Liver (tissue), 9 donors: ENCODE data around the gene DHCR7. TPM values are rescaled to one million over a fixed set of nuclear protein-coding genes. Genes with fewer than 3 reads are reported as not detected.

Source experiments
- DNase-seq: peaks from one replicate; pipeline ENCODE4 v3.0.0-alpha.2; 2017; ENCODE audit warnings: low spot score
- H3K27ac ChIP-seq, 2 donors: one replicate each; pipeline ENCODE4 v1.7.0; 2013; ENCODE audit warnings: inconsistent platforms in 2 of 2, low read length in 2 of 2, control low read depth in 1 of 2, low read depth in 1 of 2, mild to moderate bottlenecking in 1 of 2
- H3K27me3 ChIP-seq, 4 donors: one replicate each; pipeline versions ENCODE4 v1.6.1 to v1.7.0; 2013; ENCODE audit warnings: low read length in 3 of 4, inconsistent platforms in 1 of 4, mild to moderate bottlenecking in 1 of 4, moderate library complexity in 1 of 4; ENCODE audit not compliant: control insufficient read depth in 4 of 4, insufficient read depth in 4 of 4
- H3K36me3 ChIP-seq, 4 donors: one replicate each; pipeline versions ENCODE4 v1.6.1 to v1.7.0; 2013; ENCODE audit warnings: low read length in 3 of 4, mild to moderate bottlenecking in 3 of 4, low read depth in 1 of 4, moderate library complexity in 1 of 4; ENCODE audit not compliant: control insufficient read depth in 4 of 4, insufficient read depth in 3 of 4
- H3K4me1 ChIP-seq, 4 donors: one replicate each; pipeline versions ENCODE4 v1.6.1 to v1.7.0; 2013; ENCODE audit warnings: low read length in 3 of 4, mild to moderate bottlenecking in 3 of 4, moderate library complexity in 1 of 4; ENCODE audit not compliant: control insufficient read depth in 4 of 4, insufficient read depth in 4 of 4
- H3K4me3 ChIP-seq, 3 donors: one replicate each; pipeline versions ENCODE4 v1.6.1 to v1.7.0; 2013; ENCODE audit warnings: low read length in 3 of 3, control low read depth in 1 of 3, low read depth in 1 of 3, mild to moderate bottlenecking in 1 of 3
- H3K9ac ChIP-seq, 2 donors: one replicate each; pipeline ENCODE4 v1.7.0; 2013; ENCODE audit warnings: low read length in 2 of 2, mild to moderate bottlenecking in 2 of 2, moderate library complexity in 2 of 2, control low read depth in 1 of 2, low read depth in 1 of 2
- H3K9me3 ChIP-seq, 4 donors: one replicate each; pipeline versions ENCODE4 v1.6.1 to v1.7.0; 2013; ENCODE audit warnings: low read length in 3 of 4; ENCODE audit not compliant: control insufficient read depth in 4 of 4
- EGR1 ChIP-seq, 2 donors: IDR thresholded peaks; 2 replicates each; pipeline ENCODE4 v1.6.1; 2016 to 2018; ENCODE audit warnings: antibody characterized with exemption in 2 of 2, low read depth in 2 of 2
- FOXA2 ChIP-seq: IDR thresholded peaks from 2 replicates; pipeline ENCODE4 v1.6.1; 2016; ENCODE audit warnings: antibody characterized with exemption
- GABPA ChIP-seq, 2 donors: IDR thresholded peaks in 1 of 2; conservative IDR thresholded peaks in 1 of 2; 2 replicates each; pipeline ENCODE4 v1.6.1; 2016; ENCODE audit warnings: antibody characterized with exemption in 2 of 2, mild to moderate bottlenecking in 1 of 2, moderate library complexity in 1 of 2
- HNF4A ChIP-seq, 2 donors: conservative IDR thresholded peaks; 2 replicates each; pipeline ENCODE4 v1.6.1; 2016; ENCODE audit warnings: antibody characterized with exemption in 2 of 2, mild to moderate bottlenecking in 2 of 2
- HNF4G ChIP-seq: IDR thresholded peaks from 2 replicates; pipeline ENCODE4 v1.6.1; 2016; ENCODE audit warnings: antibody characterized with exemption
- JUND ChIP-seq, 2 donors: IDR thresholded peaks; 2 replicates each; pipeline ENCODE4 v1.6.1; 2016; ENCODE audit warnings: antibody characterized with exemption in 2 of 2
- NR2F2 ChIP-seq: IDR thresholded peaks from 2 replicates; pipeline ENCODE4 v1.6.1; 2016; ENCODE audit warnings: antibody characterized with exemption
- RAD21 ChIP-seq, 2 donors: IDR thresholded peaks; 2 replicates each; pipeline ENCODE4 v1.6.1; 2016; ENCODE audit warnings: antibody characterized with exemption in 2 of 2, mild to moderate bottlenecking in 2 of 2
- RXRA ChIP-seq, 2 donors: IDR thresholded peaks; 2 replicates each; pipeline ENCODE4 v1.6.1; 2017 to 2018; ENCODE audit warnings: antibody characterized with exemption in 2 of 2, mild to moderate bottlenecking in 1 of 2
- SP1 ChIP-seq: IDR thresholded peaks from 2 replicates; pipeline ENCODE4 v1.6.1; 2018; ENCODE audit warnings: antibody characterized with exemption, mild to moderate bottlenecking
- TAF1 ChIP-seq: conservative IDR thresholded peaks from 2 replicates; pipeline ENCODE4 v1.6.1; 2016; ENCODE audit warnings: antibody characterized with exemption, mild to moderate bottlenecking
- YY1 ChIP-seq: IDR thresholded peaks from 2 replicates; pipeline ENCODE4 v1.6.1; 2016; ENCODE audit warnings: antibody characterized with exemption, mild to moderate bottlenecking
- WGBS: extraction: QIAGEN DNeasy Blood & Tissue Kit; methylation state at CpG from one replicate; pipeline ENCODE4 v1.1.7; 2013; 5-methylcytosine and 5-hydroxymethylcytosine counted together
- polyA plus RNA-seq, 2 donors: library from polyadenylated mRNA; stranded (reverse) in 1 of 2; unstranded in 1 of 2; fragments of 200-250 nt in 1 of 2; fragments of >200 nt in 1 of 2; fragmentation: Nextera tagmentation in 1 of 2; extraction: Ambion mirVana in 1 of 2; gene quantifications; one replicate each; pipeline versions ENCODE4 v1.2.1 to v1.2.3, GENCODE V29; 2013 to 2015
- total RNA-seq, 2 donors: library from RNA; depleted of rRNA; stranded (reverse); fragments of >200 nt; gene quantifications; one replicate each; pipeline ENCODE4 v1.2.3, GENCODE V29; 2014
- TF ChIP-seq, protein P1 (sequence below): IDR thresholded peaks from 2 replicates; pipeline ENCODE4 v1.6.1; 2016; ENCODE audit warnings: antibody characterized with exemption, mild to moderate bottlenecking
- TF ChIP-seq, protein P2 (sequence below): IDR thresholded peaks from 2 replicates; pipeline ENCODE4 v1.6.1; 2016; ENCODE audit warnings: antibody characterized with exemption
- TF ChIP-seq, protein P3 (sequence below): IDR thresholded peaks from 2 replicates; pipeline ENCODE4 v1.6.1; 2016; ENCODE audit warnings: antibody characterized with exemption
- TF ChIP-seq, protein P4 (sequence below): IDR thresholded peaks from 2 replicates; pipeline ENCODE4 v1.6.1; 2016; ENCODE audit warnings: antibody characterized with exemption
- donor health status: healthy.
- donor health status: healthy.
- donor health status: healthy.
- donor health status: healthy.
- donor health status: healthy.

The DHCR7 gene
- total and polyA plus RNA-seq, 4 donors: 56.9 to 224 (median 172) TPM

DNA sequence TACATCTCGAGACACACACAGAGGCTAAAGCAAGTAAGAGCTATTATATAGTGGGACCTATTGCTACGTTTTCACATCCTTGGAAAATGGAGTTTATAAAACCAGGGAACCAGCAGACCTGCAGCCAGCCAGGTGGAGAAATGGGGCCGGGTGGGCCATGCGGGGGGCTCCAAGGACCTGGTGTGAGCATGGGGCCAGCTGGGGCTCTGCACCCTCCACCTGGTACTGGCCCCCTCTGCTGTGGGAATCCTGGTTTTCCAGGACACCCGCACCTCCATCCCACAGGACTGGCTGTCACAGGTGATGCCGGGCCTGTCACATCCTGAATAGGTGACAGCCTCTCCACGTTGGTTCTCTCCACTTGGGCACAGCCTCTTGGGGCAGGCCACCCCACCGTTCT, 11.3 kb downstream of the DHCR7 start:
- TF ChIP-seq HNF4G (no peak), TAF1 (no peak), NR2F2 (no peak), HNF4A (conservative IDR thresholded peaks at IDR 0.05) (no peak), JUND (IDR thresholded peaks at IDR 0.05) (no peak), GABPA (IDR thresholded peaks at IDR 0.05 in 1 of 2, conservative IDR thresholded peaks at IDR 0.05 in 1 of 2) (no peak), RAD21 (IDR thresholded peaks at IDR 0.05) (no peak), EGR1 (IDR thresholded peaks at IDR 0.05; ENCODE audit: low read depth in 2 of 2) (no peak), YY1 (no peak), RXRA (IDR thresholded peaks at IDR 0.05) (no peak), FOXA2 (no peak), SP1 (no peak)
- TF ChIP-seq, protein P1, sequence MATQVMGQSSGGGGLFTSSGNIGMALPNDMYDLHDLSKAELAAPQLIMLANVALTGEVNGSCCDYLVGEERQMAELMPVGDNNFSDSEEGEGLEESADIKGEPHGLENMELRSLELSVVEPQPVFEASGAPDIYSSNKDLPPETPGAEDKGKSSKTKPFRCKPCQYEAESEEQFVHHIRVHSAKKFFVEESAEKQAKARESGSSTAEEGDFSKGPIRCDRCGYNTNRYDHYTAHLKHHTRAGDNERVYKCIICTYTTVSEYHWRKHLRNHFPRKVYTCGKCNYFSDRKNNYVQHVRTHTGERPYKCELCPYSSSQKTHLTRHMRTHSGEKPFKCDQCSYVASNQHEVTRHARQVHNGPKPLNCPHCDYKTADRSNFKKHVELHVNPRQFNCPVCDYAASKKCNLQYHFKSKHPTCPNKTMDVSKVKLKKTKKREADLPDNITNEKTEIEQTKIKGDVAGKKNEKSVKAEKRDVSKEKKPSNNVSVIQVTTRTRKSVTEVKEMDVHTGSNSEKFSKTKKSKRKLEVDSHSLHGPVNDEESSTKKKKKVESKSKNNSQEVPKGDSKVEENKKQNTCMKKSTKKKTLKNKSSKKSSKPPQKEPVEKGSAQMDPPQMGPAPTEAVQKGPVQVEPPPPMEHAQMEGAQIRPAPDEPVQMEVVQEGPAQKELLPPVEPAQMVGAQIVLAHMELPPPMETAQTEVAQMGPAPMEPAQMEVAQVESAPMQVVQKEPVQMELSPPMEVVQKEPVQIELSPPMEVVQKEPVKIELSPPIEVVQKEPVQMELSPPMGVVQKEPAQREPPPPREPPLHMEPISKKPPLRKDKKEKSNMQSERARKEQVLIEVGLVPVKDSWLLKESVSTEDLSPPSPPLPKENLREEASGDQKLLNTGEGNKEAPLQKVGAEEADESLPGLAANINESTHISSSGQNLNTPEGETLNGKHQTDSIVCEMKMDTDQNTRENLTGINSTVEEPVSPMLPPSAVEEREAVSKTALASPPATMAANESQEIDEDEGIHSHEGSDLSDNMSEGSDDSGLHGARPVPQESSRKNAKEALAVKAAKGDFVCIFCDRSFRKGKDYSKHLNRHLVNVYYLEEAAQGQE: no peak
- TF ChIP-seq, protein P2, sequence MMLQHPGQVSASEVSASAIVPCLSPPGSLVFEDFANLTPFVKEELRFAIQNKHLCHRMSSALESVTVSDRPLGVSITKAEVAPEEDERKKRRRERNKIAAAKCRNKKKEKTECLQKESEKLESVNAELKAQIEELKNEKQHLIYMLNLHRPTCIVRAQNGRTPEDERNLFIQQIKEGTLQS: no peak
- TF ChIP-seq, protein P3, sequence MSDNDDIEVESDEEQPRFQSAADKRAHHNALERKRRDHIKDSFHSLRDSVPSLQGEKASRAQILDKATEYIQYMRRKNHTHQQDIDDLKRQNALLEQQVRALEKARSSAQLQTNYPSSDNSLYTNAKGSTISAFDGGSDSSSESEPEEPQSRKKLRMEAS: no peak
- TF ChIP-seq, protein P4, sequence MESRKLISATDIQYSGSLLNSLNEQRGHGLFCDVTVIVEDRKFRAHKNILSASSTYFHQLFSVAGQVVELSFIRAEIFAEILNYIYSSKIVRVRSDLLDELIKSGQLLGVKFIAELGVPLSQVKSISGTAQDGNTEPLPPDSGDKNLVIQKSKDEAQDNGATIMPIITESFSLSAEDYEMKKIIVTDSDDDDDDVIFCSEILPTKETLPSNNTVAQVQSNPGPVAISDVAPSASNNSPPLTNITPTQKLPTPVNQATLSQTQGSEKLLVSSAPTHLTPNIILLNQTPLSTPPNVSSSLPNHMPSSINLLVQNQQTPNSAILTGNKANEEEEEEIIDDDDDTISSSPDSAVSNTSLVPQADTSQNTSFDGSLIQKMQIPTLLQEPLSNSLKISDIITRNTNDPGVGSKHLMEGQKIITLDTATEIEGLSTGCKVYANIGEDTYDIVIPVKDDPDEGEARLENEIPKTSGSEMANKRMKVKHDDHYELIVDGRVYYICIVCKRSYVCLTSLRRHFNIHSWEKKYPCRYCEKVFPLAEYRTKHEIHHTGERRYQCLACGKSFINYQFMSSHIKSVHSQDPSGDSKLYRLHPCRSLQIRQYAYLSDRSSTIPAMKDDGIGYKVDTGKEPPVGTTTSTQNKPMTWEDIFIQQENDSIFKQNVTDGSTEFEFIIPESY: no peak
- Histone ChIP-seq H3K27me3 (no peaks in the 10 kb centered on the region), H3K9ac (no peak overlapping the region), H3K9me3 (no peaks in the 10 kb centered on the region), H3K27ac (no peak overlapping the region), H3K4me1 (peaks cover 0 to 41% (median 36%) of the 10 kb centered on the region in 4 donors), H3K36me3 (peaks cover 32 to 60% (median 42%) of the 10 kb centered on the region in 4 donors), H3K4me3 (no peak overlapping the region)
- no peak for DNase-seq
- 95% methylated on average over 8 of the region's 8 CpGs for WGBS

- TF ChIP-seq, protein P2: no peak
- TF ChIP-seq, protein P4: no peak
- TF ChIP-seq FOXA2 (no peak), EGR1 (IDR thresholded peaks at IDR 0.05; ENCODE audit: low read depth in 2 of 2) (no peak)
- Histone ChIP-seq H3K9me3 (no peaks in the 10 kb centered on the region), H3K4me1 (peaks cover 2 to 48% (median 42%) of the 10 kb centered on the region in 4 donors), H3K9ac (no peak overlapping the region), H3K36me3 (peaks cover 25 to 46% (median 35%) of the 10 kb centered on the region in 4 donors), H3K27me3 (no peaks in the 10 kb centered on the region), H3K27ac (no peak overlapping the region), H3K4me3 (no peak overlapping the region)
- 92% methylated on average over 39 of the region's 39 CpGs for WGBS
- no peak for DNase-seq
Measured at GRCh38 chr11:71435278-71435951, 12.8 kb downstream of the DHCR7 start.
